SK-N-MC (cell line): ENCODE results near the gene DYNC2H1.
"Not testable (repeated sequence)": the region's sequence is repeated elsewhere in the genome, so short reads cannot be mapped to it uniquely, and the experiment has no call there.

Source experiments
- DNase-seq: peaks from one replicate; pipeline ENCODE4 v3.0.0-alpha.2; 2011; ENCODE audit warnings: low read depth, low spot score
- H3K27ac ChIP-seq: fragments of 200-600 bp; sonication (generic); 2 replicates; pipeline ENCODE4 v1.5.1; 2016; ENCODE audit warnings: mixed run types
- H3K36me3 ChIP-seq: fragments of 200-600 bp; sonication (generic); 2 replicates; pipeline ENCODE4 v1.6.1; 2017; ENCODE audit warnings: antibody characterized with exemption, low read length, mixed read lengths; ENCODE audit not compliant: insufficient read depth
- H3K4me3 ChIP-seq: fragments of 200-600 bp; sonication (generic); 2 replicates; pipeline ENCODE4 v1.5.1; 2016
- H3K9ac ChIP-seq: fragments of 200-600 bp; sonication (generic); 2 replicates; pipeline ENCODE4 v1.8.0; 2017; ENCODE audit warnings: mixed run types, mixed read lengths; ENCODE audit not compliant: insufficient read length
- H3K9me3 ChIP-seq: fragments of 200-600 bp; sonication (generic); 2 replicates; pipeline ENCODE4 v1.6.1; 2017; ENCODE audit warnings: low read depth, mild to moderate bottlenecking, antibody characterized with exemption, low read length, moderate library complexity, mixed read lengths
- EZH2 ChIP-seq: fragments of 200-600 bp; sonication (generic); IDR thresholded peaks from one replicate; pipeline ENCODE4 v1.6.1; 2017; ENCODE audit warnings: antibody characterized with exemption
- FOXP2 ChIP-seq: optimal IDR thresholded peaks from 2 replicates; pipeline ENCODE3; 2011; ENCODE audit warnings: mild to moderate bottlenecking, moderate library complexity; ENCODE audit not compliant: insufficient read depth; ENCODE audit errors: extremely low read length, control extremely low read depth
- POLR2AphosphoS5 ChIP-seq: IDR thresholded peaks from 2 replicates; pipeline ENCODE4 v1.6.1; 2012; ENCODE audit warnings: mild to moderate bottlenecking, low read depth, low read length, borderline replicate concordance

The DYNC2H1 gene

DNA sequence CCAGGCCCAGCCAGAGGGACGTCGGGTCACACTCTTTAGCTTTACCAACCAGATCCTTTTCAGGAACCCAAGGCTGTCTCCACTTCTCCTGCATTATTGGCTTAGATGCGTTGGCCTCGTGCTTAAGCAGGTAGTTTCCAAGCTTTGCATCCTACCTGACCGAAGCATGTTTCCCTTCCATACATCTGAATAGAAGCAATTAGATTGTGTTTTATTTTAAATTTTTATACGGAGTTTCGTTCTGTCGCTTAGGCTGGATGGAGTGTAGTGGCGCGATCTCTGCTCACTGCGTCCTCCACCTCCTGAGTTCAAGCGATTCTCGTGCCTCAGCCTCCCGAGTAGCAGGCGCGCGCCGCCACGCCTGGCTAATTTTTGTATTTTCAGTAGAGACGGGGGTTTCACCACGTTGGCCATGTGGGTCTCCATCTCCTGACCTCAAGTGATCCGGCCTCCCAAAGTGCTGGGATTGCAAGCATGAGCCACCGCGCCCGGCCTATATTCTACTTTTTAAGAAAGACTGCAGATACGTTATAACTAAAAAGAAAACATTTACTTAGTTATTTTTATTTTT is 677 bp downstream of the DYNC2H1 start:
- H3K9ac ChIP-seq: peak overlapping the region; percentile 78
- TF ChIP-seq EZH2 (no peak), POLR2AphosphoS5 (no peak), FOXP2 (no peak)
- H3K36me3 ChIP-seq: peaks cover 15% of the 10 kb centered on the region
- H3K9me3 ChIP-seq: no peaks in the 10 kb centered on the region
- peak overlapping the region; percentile 82 for H3K4me3 ChIP-seq
- peak overlapping the region; percentile 6; the same call in 1 of the 2 replicates for H3K27ac ChIP-seq
- no peak for DNase-seq

DNA sequence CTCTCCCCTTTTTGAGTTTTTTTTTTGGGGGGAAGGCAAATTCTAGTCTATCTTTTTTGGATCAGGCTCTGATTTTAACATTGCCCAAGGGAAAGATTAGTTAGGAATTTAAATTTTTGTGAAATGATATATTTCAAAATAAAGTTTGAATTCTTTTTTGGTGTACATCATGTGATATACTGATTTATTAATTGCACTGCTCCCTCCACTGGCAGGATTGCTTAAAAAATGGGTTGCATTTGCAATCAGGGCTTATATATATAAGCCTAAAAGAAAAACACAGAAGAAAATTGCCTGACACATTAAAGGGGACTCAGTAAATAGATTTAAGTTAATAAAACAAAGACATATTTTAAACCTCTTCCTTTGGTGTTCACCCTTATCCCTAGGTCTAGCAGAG is 1.2 kb downstream of the DYNC2H1 start:
- Histone ChIP-seq H3K9me3 (no peaks in the 10 kb centered on the region), H3K27ac (no peak overlapping the region; the same call in 1 of the 2 replicates), H3K9ac (peak overlapping the region; percentile 78), H3K4me3 (peak overlapping the region; percentile 82), H3K36me3 (peaks cover 19% of the 10 kb centered on the region)
- TF ChIP-seq POLR2AphosphoS5: no peak
- no peak for TF ChIP-seq FOXP2
- no peak for TF ChIP-seq EZH2
- DNase-seq: no peak

DNA sequence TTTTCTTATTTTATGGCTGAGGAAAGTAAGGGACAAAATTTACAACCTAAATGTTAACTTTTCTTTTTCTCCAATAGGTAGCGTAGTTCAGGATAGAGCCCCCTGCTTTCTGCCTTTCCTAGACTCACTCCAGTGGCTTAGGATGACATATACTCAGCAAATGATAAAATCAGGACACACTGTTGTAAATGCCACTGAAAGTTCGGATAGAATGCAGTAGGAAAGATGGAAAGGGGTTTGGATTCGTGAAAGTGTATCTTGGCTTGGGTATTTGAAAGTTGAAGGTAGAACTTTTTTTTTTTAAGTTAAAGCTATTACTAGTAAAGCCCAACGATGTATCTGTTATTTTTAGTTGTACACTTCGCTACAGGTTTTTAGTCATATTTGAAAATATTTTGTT is 2.2 kb downstream of the DYNC2H1 start:
- Histone ChIP-seq H3K36me3 (peaks cover 22% of the 10 kb centered on the region), H3K9me3 (no peaks in the 10 kb centered on the region), H3K4me3 (peak overlapping the region; percentile 82), H3K27ac (no peak overlapping the region; the same call in 1 of the 2 replicates), H3K9ac (peak overlapping the region; percentile 27)
- no peak for TF ChIP-seq FOXP2
- TF ChIP-seq POLR2AphosphoS5: no peak
- TF ChIP-seq EZH2: no peak
- no peak for DNase-seq

DNA sequence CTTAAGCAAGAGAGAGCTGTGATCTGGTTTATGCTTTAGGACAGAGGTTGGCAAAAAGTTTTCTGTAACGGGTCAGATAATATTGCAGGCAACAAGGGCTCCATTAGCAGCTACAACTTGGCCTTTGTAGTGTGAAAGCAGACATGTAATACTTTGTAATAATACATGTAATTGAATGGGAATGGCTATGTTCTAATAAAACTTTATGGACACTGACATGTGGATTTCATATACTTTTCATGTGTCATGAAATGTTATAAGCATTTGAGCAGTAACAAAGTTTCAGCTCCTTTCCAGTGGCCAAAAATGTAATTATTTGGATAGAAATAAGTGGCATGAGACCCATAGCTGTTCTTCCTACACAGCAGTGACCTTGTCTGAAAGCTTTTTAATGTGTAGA is 3.1 kb downstream of the DYNC2H1 start:
- Histone ChIP-seq H3K27ac (peak overlapping the region; percentile 37), H3K9ac (peak overlapping the region; percentile 27), H3K4me3 (peak overlapping the region; percentile 82), H3K36me3 (peaks cover 22% of the 10 kb centered on the region), H3K9me3 (no peaks in the 10 kb centered on the region)
- no peak for TF ChIP-seq EZH2
- no peak for TF ChIP-seq POLR2AphosphoS5
- TF ChIP-seq FOXP2: no peak
- no peak for DNase-seq

DNA sequence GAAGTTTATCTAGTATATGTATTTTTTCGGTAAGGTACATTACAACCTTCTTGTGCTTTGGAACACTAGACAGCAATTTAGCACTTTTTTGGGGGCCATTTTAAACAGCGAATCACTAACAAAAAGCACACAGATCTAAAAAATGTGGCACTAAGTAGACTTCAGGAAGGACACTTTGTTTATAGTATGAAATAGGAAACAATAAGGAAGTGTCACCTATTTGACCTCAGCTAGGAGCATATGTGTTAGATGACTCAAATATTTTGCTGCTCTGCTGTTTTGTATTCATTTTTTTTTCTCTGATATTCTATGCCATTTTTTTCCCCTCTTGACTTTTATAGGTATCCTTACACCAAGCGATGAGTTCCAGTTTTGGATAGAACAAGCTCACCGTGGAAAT is 5.6 kb downstream of the DYNC2H1 start:
- Histone ChIP-seq H3K27ac (no peak overlapping the region), H3K36me3 (peaks cover 42% of the 10 kb centered on the region), H3K9ac (no peak overlapping the region), H3K9me3 (no peaks in the 10 kb centered on the region), H3K4me3 (no peak overlapping the region)
- TF ChIP-seq POLR2AphosphoS5 (no peak), EZH2 (no peak), FOXP2 (no peak)
- DNase-seq: no peak

DNA sequence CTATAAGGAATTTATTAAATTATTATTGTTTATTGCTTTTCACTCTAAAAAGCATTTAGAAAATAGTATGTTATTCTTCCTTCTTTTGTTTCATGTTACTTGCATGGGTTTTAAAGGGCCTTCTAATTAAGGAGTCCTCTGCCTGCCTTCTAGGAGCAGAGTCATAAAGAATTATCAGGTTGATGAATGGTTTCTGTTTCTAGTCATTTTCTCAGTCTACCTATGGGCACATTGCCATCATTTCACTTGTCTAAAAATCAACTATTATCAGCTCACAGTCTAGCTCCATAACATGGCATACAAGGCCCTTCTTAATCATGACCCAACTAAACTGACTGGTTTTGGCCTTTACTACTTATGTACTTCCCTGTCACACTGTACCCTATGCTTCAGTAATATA is 16.2 kb downstream of the DYNC2H1 start:
- Histone ChIP-seq H3K9me3 (no peaks in the 10 kb centered on the region), H3K36me3 (peaks cover 81% of the 10 kb centered on the region), H3K4me3 (no peak overlapping the region), H3K9ac (no peak overlapping the region), H3K27ac (no peak overlapping the region)
- TF ChIP-seq POLR2AphosphoS5 (no peak), FOXP2 (no peak), EZH2 (no peak)
- DNase-seq: no peak

- not testable (repeated sequence) for H3K27ac ChIP-seq, H3K4me3 ChIP-seq, H3K9me3 ChIP-seq, DNase-seq, H3K9ac ChIP-seq
- peaks cover 12% of the 10 kb centered on the region; the same call in 1 of the 2 replicates for H3K36me3 ChIP-seq
Measured at GRCh38 chr11:103141986-103142385, 32.8 kb downstream of the DYNC2H1 start.

GRCh38 chr11:103147627-103148026 is 38.4 kb downstream of the DYNC2H1 start:
- Histone ChIP-seq H3K4me3 (no peak overlapping the region), H3K9me3 (no peaks in the 10 kb centered on the region), H3K27ac (no peak overlapping the region), H3K9ac (no peak overlapping the region), H3K36me3 (peaks cover 43% of the 10 kb centered on the region)
- TF ChIP-seq POLR2AphosphoS5 (no peak), FOXP2 (no peak), EZH2 (no peak)
- no peak for DNase-seq

GRCh38 chr11:103157542-103157941 is 48.3 kb downstream of the DYNC2H1 start:
- Histone ChIP-seq H3K9ac (no peak overlapping the region), H3K36me3 (peaks cover 51% of the 10 kb centered on the region), H3K27ac (no peak overlapping the region), H3K9me3 (no peaks in the 10 kb centered on the region), H3K4me3 (no peak overlapping the region)
- no peak for TF ChIP-seq FOXP2
- no peak for TF ChIP-seq POLR2AphosphoS5
- TF ChIP-seq EZH2: no peak
- DNase-seq: no peak
